WTC11 (cell line): Measurements from ENCODE around the gene CISTR.

Experiments used
- ESRRA ChIP-seq: sonication (generic); formaldehyde crosslinking; IDR thresholded peaks from 2 replicates; pipeline ENCODE4 v1.8.1; 2022; ENCODE audit warnings: mild to moderate bottlenecking, missing genetic modification reagents, borderline replicate concordance
- GABPB1 ChIP-seq: sonication (generic); formaldehyde crosslinking; IDR thresholded peaks from 2 replicates; pipeline ENCODE4 v1.8.1; 2023; ENCODE audit warnings: mild to moderate bottlenecking, missing genetic modification reagents
- JUN ChIP-seq: sonication (generic); formaldehyde crosslinking; IDR thresholded peaks from 2 replicates; pipeline ENCODE4 v1.8.0; 2023; ENCODE audit warnings: mild to moderate bottlenecking, missing genetic modification reagents
- NR2C2 ChIP-seq: sonication (generic); formaldehyde crosslinking; IDR thresholded peaks from 2 replicates; pipeline ENCODE4 v1.8.0; 2022; ENCODE audit warnings: mild to moderate bottlenecking, missing genetic modification reagents
- TEAD4 ChIP-seq: sonication (generic); formaldehyde crosslinking; IDR thresholded peaks from 2 replicates; pipeline ENCODE4 v1.8.0; 2022; ENCODE audit warnings: mild to moderate bottlenecking, missing genetic modification reagents
- TP53 ChIP-seq: sonication (generic); formaldehyde crosslinking; IDR thresholded peaks from 2 replicates; pipeline ENCODE4 v1.8.1; 2023; ENCODE audit warnings: mild to moderate bottlenecking, missing genetic modification reagents
- ZNF138 ChIP-seq: sonication (generic); formaldehyde crosslinking; conservative IDR thresholded peaks from 2 replicates; pipeline ENCODE4 v1.8.1; 2022; ENCODE audit warnings: mild to moderate bottlenecking, moderate library complexity, missing genetic modification reagents
- TF ChIP-seq, protein P1 (sequence below): sonication (generic); formaldehyde crosslinking; IDR thresholded peaks from 2 replicates; pipeline ENCODE4 v1.8.1; 2022; ENCODE audit warnings: missing genetic modification reagents, borderline replicate concordance
- TF ChIP-seq, protein P2 (sequence below): fragments of 200-600 bp; IDR thresholded peaks from 2 replicates; pipeline ENCODE4 v1.8.0; 2022; ENCODE audit warnings: antibody characterized with exemption
- TF ChIP-seq, protein P3 (sequence below): sonication (generic); formaldehyde crosslinking; IDR thresholded peaks from 2 replicates; pipeline ENCODE4 v1.8.0; 2023; ENCODE audit warnings: missing genetic modification reagents
- TF ChIP-seq, protein P4 (sequence below): sonication (generic); formaldehyde crosslinking; IDR thresholded peaks from 2 replicates; pipeline ENCODE4 v1.8.1; 2023; ENCODE audit warnings: mild to moderate bottlenecking, missing genetic modification reagents, moderate library complexity
- TF ChIP-seq, protein P5 (sequence below): sonication (generic); formaldehyde crosslinking; conservative IDR thresholded peaks from 2 replicates; pipeline ENCODE4 v1.8.1; 2023; ENCODE audit warnings: mild to moderate bottlenecking, low read depth, missing genetic modification reagents, moderate library complexity

DNA sequence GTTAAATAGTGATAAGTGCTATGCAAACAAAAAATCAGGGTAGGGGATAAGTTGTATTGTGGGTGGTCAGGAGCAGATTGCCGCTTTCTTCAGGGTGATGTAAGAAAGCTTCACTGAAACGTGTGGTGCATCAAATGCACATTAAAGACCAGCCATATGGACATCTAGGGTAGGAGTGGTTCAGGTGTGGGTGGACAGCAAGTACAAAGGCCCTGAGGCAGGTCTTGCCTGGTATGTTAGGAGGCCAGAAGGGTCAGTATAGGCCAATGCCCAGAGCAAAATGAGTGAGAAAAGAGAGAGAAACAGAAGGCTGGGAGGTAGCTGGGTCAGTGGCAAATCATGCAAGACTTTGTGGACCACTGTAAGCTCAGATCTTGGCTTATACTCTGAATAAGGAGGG is 25.6 kb upstream of the CISTR start:
- TF ChIP-seq ESRRA (no peak), JUN (CRISPR knock-in tag) (no peak), NR2C2 (no peak), GABPB1 (CRISPR knock-in tag) (no peak), TP53 (CRISPR knock-in tag) (no peak), ZNF138 (CRISPR knock-in tag) (no peak), TEAD4 (CRISPR knock-in tag) (no peak)
- TF ChIP-seq, protein P1, sequence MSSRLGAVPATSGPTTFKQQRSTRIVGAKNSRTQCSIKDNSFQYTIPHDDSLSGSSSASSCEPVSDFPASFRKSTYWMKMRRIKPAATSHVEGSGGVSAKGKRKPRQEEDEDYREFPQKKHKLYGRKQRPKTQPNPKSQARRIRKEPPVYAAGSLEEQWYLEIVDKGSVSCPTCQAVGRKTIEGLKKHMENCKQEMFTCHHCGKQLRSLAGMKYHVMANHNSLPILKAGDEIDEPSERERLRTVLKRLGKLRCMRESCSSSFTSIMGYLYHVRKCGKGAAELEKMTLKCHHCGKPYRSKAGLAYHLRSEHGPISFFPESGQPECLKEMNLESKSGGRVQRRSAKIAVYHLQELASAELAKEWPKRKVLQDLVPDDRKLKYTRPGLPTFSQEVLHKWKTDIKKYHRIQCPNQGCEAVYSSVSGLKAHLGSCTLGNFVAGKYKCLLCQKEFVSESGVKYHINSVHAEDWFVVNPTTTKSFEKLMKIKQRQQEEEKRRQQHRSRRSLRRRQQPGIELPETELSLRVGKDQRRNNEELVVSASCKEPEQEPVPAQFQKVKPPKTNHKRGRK (CRISPR knock-in tag), result no peak
- TF ChIP-seq, protein P2, sequence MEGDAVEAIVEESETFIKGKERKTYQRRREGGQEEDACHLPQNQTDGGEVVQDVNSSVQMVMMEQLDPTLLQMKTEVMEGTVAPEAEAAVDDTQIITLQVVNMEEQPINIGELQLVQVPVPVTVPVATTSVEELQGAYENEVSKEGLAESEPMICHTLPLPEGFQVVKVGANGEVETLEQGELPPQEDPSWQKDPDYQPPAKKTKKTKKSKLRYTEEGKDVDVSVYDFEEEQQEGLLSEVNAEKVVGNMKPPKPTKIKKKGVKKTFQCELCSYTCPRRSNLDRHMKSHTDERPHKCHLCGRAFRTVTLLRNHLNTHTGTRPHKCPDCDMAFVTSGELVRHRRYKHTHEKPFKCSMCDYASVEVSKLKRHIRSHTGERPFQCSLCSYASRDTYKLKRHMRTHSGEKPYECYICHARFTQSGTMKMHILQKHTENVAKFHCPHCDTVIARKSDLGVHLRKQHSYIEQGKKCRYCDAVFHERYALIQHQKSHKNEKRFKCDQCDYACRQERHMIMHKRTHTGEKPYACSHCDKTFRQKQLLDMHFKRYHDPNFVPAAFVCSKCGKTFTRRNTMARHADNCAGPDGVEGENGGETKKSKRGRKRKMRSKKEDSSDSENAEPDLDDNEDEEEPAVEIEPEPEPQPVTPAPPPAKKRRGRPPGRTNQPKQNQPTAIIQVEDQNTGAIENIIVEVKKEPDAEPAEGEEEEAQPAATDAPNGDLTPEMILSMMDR, result no peak
- TF ChIP-seq, protein P3, sequence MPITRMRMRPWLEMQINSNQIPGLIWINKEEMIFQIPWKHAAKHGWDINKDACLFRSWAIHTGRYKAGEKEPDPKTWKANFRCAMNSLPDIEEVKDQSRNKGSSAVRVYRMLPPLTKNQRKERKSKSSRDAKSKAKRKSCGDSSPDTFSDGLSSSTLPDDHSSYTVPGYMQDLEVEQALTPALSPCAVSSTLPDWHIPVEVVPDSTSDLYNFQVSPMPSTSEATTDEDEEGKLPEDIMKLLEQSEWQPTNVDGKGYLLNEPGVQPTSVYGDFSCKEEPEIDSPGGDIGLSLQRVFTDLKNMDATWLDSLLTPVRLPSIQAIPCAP, result no peak
- TF ChIP-seq, protein P4, sequence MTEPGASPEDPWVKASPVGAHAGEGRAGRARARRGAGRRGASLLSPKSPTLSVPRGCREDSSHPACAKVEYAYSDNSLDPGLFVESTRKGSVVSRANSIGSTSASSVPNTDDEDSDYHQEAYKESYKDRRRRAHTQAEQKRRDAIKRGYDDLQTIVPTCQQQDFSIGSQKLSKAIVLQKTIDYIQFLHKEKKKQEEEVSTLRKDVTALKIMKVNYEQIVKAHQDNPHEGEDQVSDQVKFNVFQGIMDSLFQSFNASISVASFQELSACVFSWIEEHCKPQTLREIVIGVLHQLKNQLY (CRISPR knock-in tag), result no peak
- TF ChIP-seq, protein P5, sequence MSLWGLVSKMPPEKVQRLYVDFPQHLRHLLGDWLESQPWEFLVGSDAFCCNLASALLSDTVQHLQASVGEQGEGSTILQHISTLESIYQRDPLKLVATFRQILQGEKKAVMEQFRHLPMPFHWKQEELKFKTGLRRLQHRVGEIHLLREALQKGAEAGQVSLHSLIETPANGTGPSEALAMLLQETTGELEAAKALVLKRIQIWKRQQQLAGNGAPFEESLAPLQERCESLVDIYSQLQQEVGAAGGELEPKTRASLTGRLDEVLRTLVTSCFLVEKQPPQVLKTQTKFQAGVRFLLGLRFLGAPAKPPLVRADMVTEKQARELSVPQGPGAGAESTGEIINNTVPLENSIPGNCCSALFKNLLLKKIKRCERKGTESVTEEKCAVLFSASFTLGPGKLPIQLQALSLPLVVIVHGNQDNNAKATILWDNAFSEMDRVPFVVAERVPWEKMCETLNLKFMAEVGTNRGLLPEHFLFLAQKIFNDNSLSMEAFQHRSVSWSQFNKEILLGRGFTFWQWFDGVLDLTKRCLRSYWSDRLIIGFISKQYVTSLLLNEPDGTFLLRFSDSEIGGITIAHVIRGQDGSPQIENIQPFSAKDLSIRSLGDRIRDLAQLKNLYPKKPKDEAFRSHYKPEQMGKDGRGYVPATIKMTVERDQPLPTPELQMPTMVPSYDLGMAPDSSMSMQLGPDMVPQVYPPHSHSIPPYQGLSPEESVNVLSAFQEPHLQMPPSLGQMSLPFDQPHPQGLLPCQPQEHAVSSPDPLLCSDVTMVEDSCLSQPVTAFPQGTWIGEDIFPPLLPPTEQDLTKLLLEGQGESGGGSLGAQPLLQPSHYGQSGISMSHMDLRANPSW, result no peak
